Measurements from ENCODE around the gene MYH1. TPM values are rescaled to one million over a fixed set of nuclear protein-coding genes. Genes with fewer than 3 reads are reported as not detected.

The MYH1 gene
- total and polyA plus RNA-seq, 7 experiments from 2014 or later, result not detected

DNA sequence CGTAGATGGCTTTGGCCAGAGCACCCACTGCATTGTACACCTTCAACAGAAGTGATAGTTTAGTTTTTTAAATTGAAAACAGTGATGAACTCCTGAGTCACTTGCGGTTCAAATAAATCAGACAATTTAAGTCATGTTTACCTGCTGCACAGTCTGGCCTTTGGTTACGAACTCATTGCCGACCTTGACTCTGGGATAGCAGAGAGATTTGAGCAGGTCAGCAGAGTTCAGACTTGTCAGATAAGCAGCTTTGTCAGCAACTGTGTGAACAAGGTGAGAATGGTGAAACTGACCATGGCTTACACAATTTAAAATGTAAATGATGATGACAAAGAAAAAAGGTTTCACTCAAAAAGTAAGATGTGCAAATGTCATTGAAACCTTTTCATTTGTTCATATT, 58.3 kb downstream of the MYH1 start:
- no peaks in the 10 kb centered on the region for H3K4me1 Mint-ChIP-seq
- Histone ChIP-seq H3K27me3 (ENCODE audit: control insufficient read depth in 2 of 2, insufficient read depth in 2 of 2, low read length in 2 of 2) (no peaks in the 10 kb centered on the region), H3K4me3 (ENCODE audit: low read length) (no peak overlapping the region), H3K36me3 (ENCODE audit: control insufficient read depth in 2 of 3, insufficient read depth in 3 of 3, low read length in 3 of 3) (no peaks in the 10 kb centered on the region), H3K9me3 (ENCODE audit: control insufficient read depth in 2 of 3, low read length in 3 of 3) (no peaks in the 10 kb centered on the region), H3K27ac (ENCODE audit: low read depth, low read length) (no peak overlapping the region), H3K4me1 (ENCODE audit: control insufficient read depth in 2 of 2, insufficient read depth in 2 of 2, low read length in 2 of 2) (no peaks in the 10 kb centered on the region)
- peaks cover 0 to 14% (median 9%) of the 10 kb centered on the region in 5 donors for H3K27me3 Mint-ChIP-seq
- H3K4me3 Mint-ChIP-seq, result no peak overlapping the region
- peaks cover 0 to 9% (median 2%) of the 10 kb centered on the region in 11 donors for H3K9me3 Mint-ChIP-seq
- no peaks in the 10 kb centered on the region for H3K36me3 Mint-ChIP-seq
- H3K27ac Mint-ChIP-seq, result no peak overlapping the region
- ATAC-seq, result no peak
- DNase-seq, result no peak
- POLR2A ChIA-PET, result no interaction called here
- intact Hi-C loops (cut with micrococcal nuclease), result no loop called here
- CTCF ChIA-PET, result no interaction called here

GRCh38 chr17:10458701-10459100, 59.6 kb downstream of the MYH1 start:
- H3K4me3 Mint-ChIP-seq, result no peak overlapping the region
- no peak overlapping the region for H3K27ac Mint-ChIP-seq
- ChIA-PET CTCF (no interaction called here), POLR2A (no interaction called here)
- no peak overlapping the region for H3K4me3 ChIP-seq (ENCODE audit: low read length)
- peaks cover 0 to 14% (median 9%) of the 10 kb centered on the region in 5 donors for H3K27me3 Mint-ChIP-seq
- H3K4me1 Mint-ChIP-seq, result no peaks in the 10 kb centered on the region
- no peaks in the 10 kb centered on the region for H3K27me3 ChIP-seq (ENCODE audit: control insufficient read depth in 2 of 2, insufficient read depth in 2 of 2, low read length in 2 of 2)
- peaks cover 0 to 4% (median 0%) of the 10 kb centered on the region in 11 donors for H3K9me3 Mint-ChIP-seq
- H3K27ac ChIP-seq (ENCODE audit: low read depth, low read length), result no peak overlapping the region
- no peaks in the 10 kb centered on the region for H3K36me3 Mint-ChIP-seq
- no peak for ATAC-seq
- no peak for DNase-seq
- H3K9me3 ChIP-seq (ENCODE audit: control insufficient read depth in 2 of 3, low read length in 3 of 3), result no peaks in the 10 kb centered on the region
- intact Hi-C loops (cut with micrococcal nuclease), result no loop called here
- no peaks in the 10 kb centered on the region for H3K36me3 ChIP-seq (ENCODE audit: control insufficient read depth in 2 of 3, insufficient read depth in 3 of 3, low read length in 3 of 3)
- H3K4me1 ChIP-seq (ENCODE audit: control insufficient read depth in 2 of 2, insufficient read depth in 2 of 2, low read length in 2 of 2), result no peaks in the 10 kb centered on the region

GRCh38 chr17:10457952-10458351, 60.4 kb downstream of the MYH1 start:
- intact Hi-C loops (cut with micrococcal nuclease), result no loop called here
- Histone ChIP-seq H3K36me3 (ENCODE audit: control insufficient read depth in 2 of 3, insufficient read depth in 3 of 3, low read length in 3 of 3) (no peaks in the 10 kb centered on the region), H3K9me3 (ENCODE audit: control insufficient read depth in 2 of 3, low read length in 3 of 3) (no peaks in the 10 kb centered on the region), H3K27ac (ENCODE audit: low read depth, low read length) (no peak overlapping the region), H3K4me1 (ENCODE audit: control insufficient read depth in 2 of 2, insufficient read depth in 2 of 2, low read length in 2 of 2) (no peaks in the 10 kb centered on the region), H3K4me3 (ENCODE audit: low read length) (no peak overlapping the region), H3K27me3 (ENCODE audit: control insufficient read depth in 2 of 2, insufficient read depth in 2 of 2, low read length in 2 of 2) (no peaks in the 10 kb centered on the region)
- ChIA-PET CTCF (no interaction called here), POLR2A (no interaction called here)
- H3K36me3 Mint-ChIP-seq, result no peaks in the 10 kb centered on the region
- H3K27me3 Mint-ChIP-seq, result peaks cover 0 to 14% (median 9%) of the 10 kb centered on the region in 5 donors
- peaks cover 0 to 4% (median 0%) of the 10 kb centered on the region in 11 donors for H3K9me3 Mint-ChIP-seq
- no peak for ATAC-seq
- no peak for DNase-seq
- H3K4me1 Mint-ChIP-seq, result no peaks in the 10 kb centered on the region
- H3K4me3 Mint-ChIP-seq, result no peak overlapping the region
- H3K27ac Mint-ChIP-seq, result no peak overlapping the region

DNA sequence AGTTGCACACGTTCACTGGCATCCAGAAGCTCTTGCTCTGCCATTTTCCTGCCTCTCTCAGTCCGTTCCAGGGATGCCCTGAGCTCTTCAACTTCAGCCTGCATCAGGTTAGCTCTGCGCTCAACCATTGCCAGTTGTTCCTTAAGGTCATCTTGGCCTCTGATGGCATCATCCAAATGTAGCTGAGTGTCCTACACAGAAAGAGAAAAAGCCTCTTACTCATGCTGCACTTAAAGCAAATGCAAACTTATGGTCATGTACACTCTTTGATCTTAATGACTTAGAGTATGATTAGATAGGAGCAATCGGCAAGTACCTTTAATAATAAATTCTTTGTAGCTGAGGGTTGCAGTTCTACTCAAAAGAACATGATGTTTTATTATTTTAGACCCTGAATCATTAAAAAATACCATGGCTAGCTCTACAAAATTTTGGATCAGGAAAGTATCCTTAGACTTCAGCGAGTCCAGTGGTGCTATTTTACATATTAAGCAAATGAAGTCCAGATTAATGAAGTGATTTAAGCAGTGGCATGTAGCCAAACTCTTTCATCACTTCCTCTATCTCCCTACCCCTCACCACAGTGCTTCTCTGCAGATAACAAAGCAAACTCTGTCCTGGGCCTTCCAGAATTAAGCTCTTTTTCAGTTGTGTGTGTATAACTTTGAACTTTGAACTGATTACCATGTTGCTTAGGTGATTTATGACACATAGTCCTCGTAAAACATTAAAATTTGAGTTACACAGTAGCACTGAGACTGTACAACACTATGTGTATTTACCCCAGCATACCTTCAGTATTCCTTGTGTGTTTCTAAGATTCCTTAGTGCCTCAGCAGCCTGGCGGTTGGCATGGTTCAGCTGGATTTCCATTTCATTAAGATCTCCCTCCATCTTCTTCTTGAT, 71.1 kb downstream of the MYH1 start:
- Histone ChIP-seq H3K27me3 (ENCODE audit: control insufficient read depth in 2 of 2, insufficient read depth in 2 of 2, low read length in 2 of 2) (no peaks in the 10 kb centered on the region), H3K4me3 (ENCODE audit: low read length) (no peak overlapping the region), H3K4me1 (ENCODE audit: control insufficient read depth in 2 of 2, insufficient read depth in 2 of 2, low read length in 2 of 2) (no peaks in the 10 kb centered on the region), H3K27ac (ENCODE audit: low read depth, low read length) (no peak overlapping the region), H3K9me3 (ENCODE audit: control insufficient read depth in 2 of 3, low read length in 3 of 3) (no peaks in the 10 kb centered on the region), H3K36me3 (ENCODE audit: control insufficient read depth in 2 of 3, insufficient read depth in 3 of 3, low read length in 3 of 3) (no peaks in the 10 kb centered on the region)
- H3K4me1 Mint-ChIP-seq, result no peaks in the 10 kb centered on the region
- ChIA-PET CTCF (no interaction called here), POLR2A (no interaction called here)
- peaks cover 0 to 25% (median 13%) of the 10 kb centered on the region in 5 donors for H3K27me3 Mint-ChIP-seq
- H3K36me3 Mint-ChIP-seq, result no peaks in the 10 kb centered on the region
- H3K27ac Mint-ChIP-seq, result no peak overlapping the region
- H3K4me3 Mint-ChIP-seq, result no peak overlapping the region
- DNase-seq, result no peak
- no peak for ATAC-seq
- intact Hi-C loops (cut with micrococcal nuclease), result no loop called here
- H3K9me3 Mint-ChIP-seq, result peaks cover 0 to 10% (median 0%) of the 10 kb centered on the region in 11 donors

Other genes starting within 250 kb of the MYH1 start
- gene MYH13, start 145.5 kb downstream of the MYH1 start, total RNA-seq, result not detected
- not detected for gene MYH13, start 145.5 kb downstream of the MYH1 start, polyA plus RNA-seq
- not detected for gene MYH8, start 96.6 kb downstream of the MYH1 start, total RNA-seq
- not detected for gene MYH8, start 96.6 kb downstream of the MYH1 start, polyA plus RNA-seq
- not detected for gene MYH4, start 49.0 kb downstream of the MYH1 start, total RNA-seq
- gene MYH4, start 49.0 kb downstream of the MYH1 start, polyA plus RNA-seq, result not detected
- gene MYH2, start 31.1 kb upstream of the MYH1 start, total RNA-seq, result not detected
- gene MYH2, start 31.1 kb upstream of the MYH1 start, polyA plus RNA-seq, result not detected
- gene MYH3, start 138.8 kb upstream of the MYH1 start, total RNA-seq, result 10 to 100 TPM in 2 of 5 experiments, 1 to 10 TPM in 3; 5.9 to 20.5 (median 7.6) TPM
- 1 to 10 TPM in 1 of 2 donors, under 1 TPM in 1; 0.38 to 1.8 TPM for gene MYH3, start 138.8 kb upstream of the MYH1 start, polyA plus RNA-seq
- 10 to 100 TPM; 13.6 to 29.2 (median 26.7) TPM for gene SCO1, start 179.0 kb upstream of the MYH1 start, total RNA-seq
- gene SCO1, start 179.0 kb upstream of the MYH1 start, polyA plus RNA-seq, result 10 to 100 TPM; 14.6 to 17.1 TPM
- gene ADPRM, start 179.1 kb upstream of the MYH1 start, total RNA-seq, result 10 to 100 TPM; 16.4 to 70.4 (median 32.1) TPM
- gene ADPRM, start 179.1 kb upstream of the MYH1 start, polyA plus RNA-seq, result 100 to 1,000 TPM; 116 to 120 TPM
- 1 to 10 TPM in 4 of 5 experiments, under 1 TPM in 1; 0.65 to 7.4 (median 2.9) TPM for gene TMEM220, start 211.5 kb upstream of the MYH1 start, total RNA-seq
- gene TMEM220, start 211.5 kb upstream of the MYH1 start, polyA plus RNA-seq, result 1 to 10 TPM; 6.5 to 8.4 TPM